Mammary epithelial cell (primary cell): Measurements from ENCODE around the gene NUDT3.

ENCODE experiments used
- EZH2 ChIP-seq: IDR thresholded peaks from 2 replicates; pipeline ENCODE4 v1.6.1; 2012; ENCODE audit warnings: low read length, inconsistent platforms, borderline replicate concordance
- TF ChIP-seq, protein P1 (sequence below), 2 donors: IDR thresholded peaks in 1 of 2; conservative IDR thresholded peaks in 1 of 2; 2 replicates each; pipeline ENCODE4 v1.5.1; 2011 to 2012; ENCODE audit warnings: inconsistent platforms in 2 of 2, low read length in 2 of 2, mild to moderate bottlenecking in 2 of 2, control low read depth in 1 of 2, low read depth in 1 of 2; ENCODE audit not compliant: insufficient read depth in 1 of 2; ENCODE audit errors: extremely low read depth in 1 of 2

DNA sequence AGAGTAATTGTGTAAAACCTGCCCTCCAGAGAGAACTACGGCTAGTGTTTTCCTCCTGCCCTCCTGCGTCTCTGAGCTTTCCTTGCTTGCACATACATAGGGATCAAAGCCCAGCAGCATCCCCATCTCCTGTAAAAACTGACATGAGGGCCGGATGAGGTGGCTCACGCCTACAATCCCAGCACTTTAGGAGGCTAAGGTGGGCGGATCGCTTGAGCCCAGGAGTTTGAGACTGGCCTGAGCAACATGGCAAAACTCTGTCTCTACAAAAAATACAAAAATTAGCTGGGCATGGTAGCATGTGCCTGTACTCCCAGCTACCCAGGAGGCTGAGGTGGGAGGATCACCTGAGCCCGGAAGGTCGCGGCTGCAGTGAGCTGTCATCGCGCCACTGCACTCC is 103.3 kb downstream of the NUDT3 start:
- TF ChIP-seq, protein P1, sequence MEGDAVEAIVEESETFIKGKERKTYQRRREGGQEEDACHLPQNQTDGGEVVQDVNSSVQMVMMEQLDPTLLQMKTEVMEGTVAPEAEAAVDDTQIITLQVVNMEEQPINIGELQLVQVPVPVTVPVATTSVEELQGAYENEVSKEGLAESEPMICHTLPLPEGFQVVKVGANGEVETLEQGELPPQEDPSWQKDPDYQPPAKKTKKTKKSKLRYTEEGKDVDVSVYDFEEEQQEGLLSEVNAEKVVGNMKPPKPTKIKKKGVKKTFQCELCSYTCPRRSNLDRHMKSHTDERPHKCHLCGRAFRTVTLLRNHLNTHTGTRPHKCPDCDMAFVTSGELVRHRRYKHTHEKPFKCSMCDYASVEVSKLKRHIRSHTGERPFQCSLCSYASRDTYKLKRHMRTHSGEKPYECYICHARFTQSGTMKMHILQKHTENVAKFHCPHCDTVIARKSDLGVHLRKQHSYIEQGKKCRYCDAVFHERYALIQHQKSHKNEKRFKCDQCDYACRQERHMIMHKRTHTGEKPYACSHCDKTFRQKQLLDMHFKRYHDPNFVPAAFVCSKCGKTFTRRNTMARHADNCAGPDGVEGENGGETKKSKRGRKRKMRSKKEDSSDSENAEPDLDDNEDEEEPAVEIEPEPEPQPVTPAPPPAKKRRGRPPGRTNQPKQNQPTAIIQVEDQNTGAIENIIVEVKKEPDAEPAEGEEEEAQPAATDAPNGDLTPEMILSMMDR (conservative IDR thresholded peaks at IDR 0.05 in 1 of 2, IDR thresholded peaks at IDR 0.05 in 1 of 2; ENCODE audit: extremely low read depth in 1 of 2, insufficient read depth in 1 of 2, low read depth in 1 of 2, low read length in 2 of 2) = no peak
- TF ChIP-seq EZH2 = no peak
